HTR-8/SVneo (cell line): ENCODE results near the gene LCE1A.

Experiments used
- DNase-seq: peaks from one replicate; pipeline ENCODE4 v3.0.0; 2011; ENCODE audit warnings: low spot score, mixed read lengths; ENCODE audit not compliant: insufficient read length
- FAIRE-seq: peaks from 2 replicates; lab custom pipeline; 2011; peaks lifted over from hg19 to GRCh38; lab: Jason Lieb, UNC

The LCE1A gene

GRCh38 chr1:152827173-152827572 is at the start of gene LCE1A:
LCE1A (plus strand) TSS chr1:152827473; CDS start chr1:152827473, 0 bp downstream.
- no peak for FAIRE-seq

GRCh38 chr1:152777510-152778137 is 49.6 kb upstream of the LCE1A start:
- FAIRE-seq (no peak), DNase-seq (no peak)

More at GRCh38 chr1:152827173-152827572, at the start of gene LCE1A:
- DNase-seq, result no peak

- FAIRE-seq (no peak), DNase-seq (no peak)
Observed at GRCh38 chr1:152783095-152783494, 44.2 kb upstream of the LCE1A start.

DNA sequence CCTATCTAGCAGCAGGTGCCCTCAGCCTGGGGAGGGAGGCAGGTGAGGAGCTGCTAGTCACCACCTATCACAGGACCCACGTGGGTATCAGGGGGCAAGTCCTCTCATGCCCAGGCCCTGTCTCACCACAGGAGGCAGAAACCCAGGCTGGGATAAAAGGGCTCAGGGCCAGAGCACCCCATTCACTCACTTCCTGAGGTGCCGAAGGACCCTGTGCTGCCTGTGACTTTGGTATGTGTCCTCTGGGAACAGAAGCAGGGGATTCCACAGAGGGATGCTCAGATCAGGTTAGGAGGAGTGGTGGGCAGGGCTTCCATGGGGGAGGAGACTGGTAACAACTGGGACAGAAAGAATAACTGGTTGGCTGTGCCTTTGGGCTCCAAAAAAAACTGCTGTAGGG is 41.2 kb upstream of the LCE1A start, which contains the start of gene LCE1E:
Gene LCE1E (plus strand): TSS at position 181 of the 400 bp plus-strand sequence. CDS start 1,043 bp downstream, outside the sequence.
- no peak for DNase-seq
- no peak for FAIRE-seq

- DNase-seq, result no peak
- no peak for FAIRE-seq
Observed at GRCh38 chr1:152795686-152796085, 31.6 kb upstream of the LCE1A start.

GRCh38 chr1:152796421-152796820 is 30.9 kb upstream of the LCE1A start, which contains the start of gene LCE1D:
LCE1D (plus strand) TSS chr1:152796721; CDS start chr1:152797795, 1,074 bp downstream.
- FAIRE-seq (no peak), DNase-seq (no peak)

DNA sequence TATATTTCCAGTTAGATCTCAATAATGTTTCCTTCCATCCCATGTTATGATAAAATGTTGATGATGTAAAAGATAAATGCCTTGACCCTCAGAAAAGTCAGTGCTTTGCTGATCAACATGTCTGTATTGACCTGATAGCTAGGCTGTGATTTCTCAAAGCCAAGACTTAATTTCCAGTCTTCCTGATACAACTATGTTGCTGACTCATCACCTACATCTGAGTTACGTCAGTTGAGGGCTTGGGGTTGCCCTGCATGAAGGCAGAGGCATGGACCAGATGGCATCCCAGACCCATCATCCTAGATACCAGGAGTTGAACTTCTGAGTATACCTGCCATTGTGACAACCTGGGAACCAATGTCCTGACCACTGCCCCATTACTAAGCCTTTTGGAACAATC is 25.9 kb upstream of the LCE1A start:
- FAIRE-seq, result no peak
- no peak for DNase-seq

DNA sequence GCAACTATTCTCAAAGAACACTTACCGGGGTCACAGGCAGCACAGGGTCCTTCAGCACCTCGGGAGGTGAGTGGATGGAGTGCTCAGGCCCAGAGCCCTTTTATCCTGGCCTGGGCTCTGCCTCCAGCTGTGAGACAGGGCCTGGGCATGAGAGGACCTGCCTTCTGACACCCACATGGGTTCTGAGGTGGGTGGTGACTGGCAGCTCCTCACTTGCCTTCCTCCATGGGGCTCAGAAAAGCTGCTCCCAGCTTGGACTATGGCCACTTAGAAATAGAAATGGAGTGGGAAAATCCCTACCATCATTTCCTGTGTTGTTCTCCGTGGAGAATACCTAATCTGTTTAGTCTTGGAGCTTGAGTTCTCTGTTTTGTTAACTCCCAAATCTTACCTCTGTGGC is 20.7 kb upstream of the LCE1A start, which contains the start of gene LCE1C:
Gene LCE1C (minus strand): TSS at position 76 of the 400 bp plus-strand sequence. CDS start 1,173 bp downstream, outside the sequence.
- FAIRE-seq (no peak), DNase-seq (no peak)

GRCh38 chr1:152811050-152811449 is 16.2 kb upstream of the LCE1A start:
- DNase-seq (no peak), FAIRE-seq (no peak)

GRCh38 chr1:152811671-152812070 is 15.6 kb upstream of the LCE1A start, which contains the start of gene LCE1B:
LCE1B (plus strand) TSS chr1:152811971; CDS start chr1:152812447, 476 bp downstream.
- DNase-seq (no peak), FAIRE-seq (no peak)

GRCh38 chr1:152817309-152817708 is 10.0 kb upstream of the LCE1A start:
- FAIRE-seq (no peak), DNase-seq (no peak)

DNA sequence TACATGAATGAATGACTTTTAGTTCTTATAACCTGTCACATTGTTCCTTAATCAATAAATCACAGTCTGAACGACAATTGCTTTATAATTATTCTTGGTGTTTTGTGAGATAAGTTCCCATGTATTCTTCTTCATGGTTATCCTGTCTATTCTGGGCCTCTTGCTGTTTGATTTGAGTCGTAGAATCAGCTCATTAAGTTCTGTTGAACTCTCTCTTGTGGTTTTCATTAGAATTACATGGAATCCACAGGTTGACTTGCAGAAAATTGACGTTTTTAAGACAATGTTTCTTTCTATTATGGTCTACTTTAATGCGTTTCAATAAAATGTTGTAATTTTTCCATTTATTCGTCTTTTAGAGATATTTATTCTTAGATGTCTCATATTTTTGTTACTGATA is 4.0 kb upstream of the LCE1A start:
- DNase-seq (no peak), FAIRE-seq (no peak)

DNA sequence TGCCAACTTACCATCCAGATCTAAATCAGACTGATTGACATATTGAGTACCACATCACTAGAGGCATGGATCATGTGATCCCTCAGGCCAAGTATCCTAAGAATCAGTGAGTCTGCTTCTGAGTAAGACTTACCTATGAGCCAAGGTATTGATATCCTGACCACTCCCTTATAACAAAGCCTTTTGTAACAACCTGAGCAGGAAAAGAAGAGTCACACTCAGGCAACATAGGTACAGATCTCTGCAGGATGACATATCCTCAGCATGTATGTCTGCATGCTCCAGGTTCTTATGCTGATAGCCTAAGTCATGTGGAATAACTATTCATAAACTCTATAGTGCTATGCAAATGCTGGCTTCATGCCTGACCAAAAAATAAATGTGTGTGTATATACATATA is 2.3 kb upstream of the LCE1A start:
- DNase-seq (no peak), FAIRE-seq (no peak)

GRCh38 chr1:152836870-152837269 is 9.6 kb downstream of the LCE1A start:
- DNase-seq (no peak), FAIRE-seq (no peak)

- no peak for DNase-seq
Observed at GRCh38 chr1:152842556-152842955, 15.3 kb downstream of the LCE1A start, which contains the start of gene LCE6A. LCE6A (plus strand) TSS chr1:152842856; CDS start chr1:152843521, 665 bp downstream.

GRCh38 chr1:152855661-152856060 is 28.4 kb downstream of the LCE1A start:
- no peak for FAIRE-seq
- peak; percentile 4 for DNase-seq

More at GRCh38 chr1:152842556-152842955, 15.3 kb downstream of the LCE1A start, which contains the start of gene LCE6A:
- FAIRE-seq, result no peak

DNA sequence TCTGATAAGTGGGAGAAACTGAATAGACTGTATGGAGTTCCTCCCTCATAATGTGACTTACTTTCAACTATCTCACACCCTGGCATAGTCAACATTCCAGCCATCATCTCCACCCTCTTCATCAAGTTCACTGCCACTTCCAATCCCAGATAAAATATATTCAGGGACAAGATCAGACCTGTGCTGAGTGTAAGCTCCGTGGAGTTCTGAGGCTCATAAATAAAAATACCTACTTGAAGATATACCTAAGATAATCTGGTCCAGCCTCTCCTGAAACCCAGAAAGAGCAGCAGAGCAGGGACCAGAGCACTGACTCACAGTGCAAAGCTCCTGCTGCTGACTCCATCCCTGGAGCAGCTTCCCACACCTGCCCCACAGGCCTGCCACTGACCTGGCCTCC is 30.8 kb downstream of the LCE1A start:
- no peak for FAIRE-seq

DNA sequence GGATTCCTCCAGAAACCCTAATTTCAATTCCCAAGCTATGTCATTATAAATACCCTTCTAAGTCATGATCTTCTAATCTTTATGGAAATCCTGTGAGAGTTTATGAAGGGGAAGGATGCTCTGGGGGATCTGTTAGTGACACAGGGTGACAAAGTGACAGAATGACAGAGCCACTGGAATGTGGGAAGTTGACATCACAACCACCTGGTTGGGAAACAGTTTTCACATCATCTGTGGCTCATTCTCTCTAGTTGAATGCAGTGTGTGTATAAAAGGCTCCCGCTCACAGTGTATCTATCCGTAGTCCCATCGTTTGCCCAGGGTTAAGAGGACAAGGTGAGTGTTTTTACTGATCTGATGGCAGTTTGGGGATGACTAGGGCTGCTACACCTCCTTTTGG is 32.4 kb downstream of the LCE1A start, which contains the start of gene LCE7A:
Gene LCE7A (plus strand): TSS at position 301 of the 400 bp plus-strand sequence. CDS start 702 bp downstream, outside the sequence.
- FAIRE-seq (no peak), DNase-seq (no peak)

More for the DNA sequence above, 30.8 kb downstream of the LCE1A start:
- DNase-seq, result no peak

DNA sequence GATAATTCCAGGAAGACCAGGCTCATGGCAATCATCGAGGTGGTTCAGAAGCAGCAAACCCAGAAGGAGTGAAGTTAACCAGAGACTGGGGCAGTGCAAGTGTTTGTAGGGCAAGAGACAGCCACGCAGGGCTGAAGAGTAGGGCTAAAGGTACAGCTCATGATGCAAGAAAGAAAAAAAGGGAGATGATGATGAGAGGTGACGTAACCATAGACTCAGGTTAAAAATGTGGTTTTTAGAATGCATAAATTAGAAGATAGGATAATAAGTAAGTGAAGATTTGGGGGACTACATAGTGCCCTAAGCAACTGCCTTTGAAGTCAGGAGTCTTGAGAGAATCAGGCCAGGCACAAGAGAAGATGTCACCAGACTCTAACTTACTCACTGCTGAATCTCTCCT is 32.9 kb downstream of the LCE1A start:
- FAIRE-seq, result no peak
- DNase-seq, result no peak

GRCh38 chr1:152861374-152861773 is 34.1 kb downstream of the LCE1A start:
- DNase-seq (no peak), FAIRE-seq (no peak)

- FAIRE-seq (no peak), DNase-seq (no peak)
Observed at GRCh38 chr1:152864443-152864842, 37.2 kb downstream of the LCE1A start.
